H1 (cell line): ENCODE data around the gene BTBD9. TPM values are rescaled to one million over a fixed set of nuclear protein-coding genes. Genes with fewer than 3 reads are reported as not detected.

ENCODE experiments used
- EZH2 ChIP-seq: fragments of 200-600 bp; sonication (generic); IDR thresholded peaks from 2 replicates; pipeline ENCODE4 v1.7.1; 2012; ENCODE audit warnings: low read depth, mild to moderate bottlenecking, moderate library complexity, low read length, inconsistent platforms; ENCODE audit not compliant: severe bottlenecking
- KDM4A ChIP-seq: IDR thresholded peaks from one replicate; pipeline ENCODE4 v1.7.1; 2012; ENCODE audit warnings: low read depth, mild to moderate bottlenecking, moderate library complexity, low read length, inconsistent platforms; ENCODE audit not compliant: severe bottlenecking
- TAF1 ChIP-seq: IDR thresholded peaks from 2 replicates; pipeline ENCODE4 v1.6.1; 2011; ENCODE audit warnings: mild to moderate bottlenecking, low read depth, low read length
- TAF7 ChIP-seq: optimal IDR thresholded peaks from 2 replicates; pipeline ENCODE3; 2011; ENCODE audit warnings: low read depth, mild to moderate bottlenecking, inconsistent platforms, low read length, moderate library complexity, borderline replicate concordance
- polyA plus RNA-seq, 7 experiments: library from polyadenylated mRNA; depleted of rRNA in 3 of 7; stranded (reverse) in 5 of 7; unstranded in 2 of 7; fragments of >200 nt in 5 of 7; fragments of 200-250 nt in 2 of 7; gene quantifications; 1 replicate in 5 of 7; 2 replicates in 1 of 7; 4 replicates in 1 of 7; pipeline versions ENCODE4 v1.2.1 to v1.2.3, GENCODE V29; 2011 to 2013; ENCODE audit warnings: missing spikeins in 2 of 7, mixed read lengths in 2 of 7
- total RNA-seq: library from RNA; stranded (reverse); fragmentation: NEBNext Ultra II Directional; extraction: Animal tissue kit (Norgen Biotek cat#: 25700); gene quantifications from 2 replicates; pipeline ENCODE4 v1.2.1, GENCODE V29; 2021

Gene BTBD9
- total and polyA plus RNA-seq, 2 of the 8 experiments (the other 6 are each of a cell fraction or from before 2014, with no cell fraction given) = 0.92 to 4.1 TPM

DNA sequence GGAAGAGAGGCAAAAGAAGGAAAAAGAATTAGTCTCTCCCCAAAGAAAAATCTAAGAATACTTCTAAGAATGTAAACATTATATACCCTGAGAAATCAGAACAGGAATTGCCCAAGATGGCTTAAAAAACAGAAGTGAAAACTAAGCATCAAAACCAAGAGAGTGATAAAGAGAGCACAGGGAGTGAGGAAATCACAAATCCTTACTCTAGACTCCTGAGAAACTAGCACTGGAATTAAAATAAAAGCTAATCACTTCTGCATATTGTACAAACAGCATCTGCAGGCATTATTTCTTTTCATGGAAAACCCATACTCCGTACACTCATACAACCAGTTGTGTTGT lies 285.7 kb downstream of the BTBD9 start (continued):
- TF ChIP-seq TAF1 = no peak
- no peak for TF ChIP-seq EZH2
- no peak for TF ChIP-seq TAF7
- TF ChIP-seq KDM4A = no peak
